Neural progenitor cell (in vitro differentiated cells): ENCODE data around the gene GRAMD1C. TPM values are rescaled to one million over a fixed set of nuclear protein-coding genes. Genes with fewer than 3 reads are reported as not detected.
A peak's percentile ranks its signal among the peaks of the same experiment; 100 is the strongest.

ENCODE experiments used
- DNase-seq: peaks from one replicate; pipeline ENCODE4 v3.0.0-alpha.2; 2016; ENCODE audit warnings: low spot score
- H2AFZ ChIP-seq: fragments of 200-600 bp; sonication (generic); replicated peaks from 2 replicates; pipeline ENCODE4 v1.6.1; 2016; ENCODE audit warnings: antibody characterized with exemption
- H3F3A ChIP-seq: fragments of 200-600 bp; sonication (generic); 2 replicates; pipeline ENCODE4 v1.6.1; 2016; ENCODE audit warnings: antibody characterized with exemption, low read depth
- H3K27ac ChIP-seq: fragments of 200-600 bp; sonication (generic); 2 replicates; pipeline ENCODE4 v1.5.1; 2016; ENCODE audit warnings: mild to moderate bottlenecking
- H3K27me3 ChIP-seq: fragments of 200-600 bp; sonication (generic); 2 replicates; pipeline ENCODE4 v1.6.1; 2016; ENCODE audit warnings: mild to moderate bottlenecking, moderate library complexity
- H3K36me3 ChIP-seq: fragments of 200-600 bp; sonication (generic); 2 replicates; pipeline ENCODE4 v1.5.1; 2016
- H3K4me1 ChIP-seq: fragments of 200-600 bp; sonication (generic); 2 replicates; pipeline ENCODE4 v1.6.1; 2016; ENCODE audit warnings: mixed run types
- H3K4me2 ChIP-seq: fragments of 200-600 bp; sonication (generic); 2 replicates; pipeline ENCODE4 v1.6.1; 2016
- H3K4me3 ChIP-seq: fragments of 200-600 bp; sonication (generic); 2 replicates; pipeline ENCODE4 v1.5.1; 2016
- H3K79me2 ChIP-seq: fragments of 200-600 bp; sonication (generic); 2 replicates; pipeline ENCODE4 v1.6.1; 2016; ENCODE audit warnings: low read depth
- H3K9ac ChIP-seq: fragments of 200-600 bp; sonication (generic); 2 replicates; pipeline ENCODE4 v1.6.1; 2016
- H3K9me3 ChIP-seq: fragments of 200-600 bp; sonication (generic); 2 replicates; pipeline ENCODE4 v1.5.1; 2016; ENCODE audit warnings: low read depth
- H4K20me1 ChIP-seq: fragments of 200-600 bp; sonication (generic); 2 replicates; pipeline ENCODE4 v1.6.1; 2016; ENCODE audit warnings: low read depth
- H3K27ac Mint-ChIP-seq: 3 replicates; pipeline ENCODE4 v1.8.0; 2021; ENCODE audit warnings: mixed read lengths
- H3K27me3 Mint-ChIP-seq: 2 replicates; pipeline ENCODE4 v1.8.0; 2022; ENCODE audit warnings: low read depth, mild to moderate bottlenecking, inconsistent platforms, moderate library complexity, mixed read lengths; ENCODE audit not compliant: insufficient read depth
- H3K36me3 Mint-ChIP-seq: 3 replicates; pipeline ENCODE4 v1.8.0; 2021; ENCODE audit warnings: mixed read lengths
- H3K4me1 Mint-ChIP-seq: 3 replicates; pipeline ENCODE4 v1.8.0; 2021; ENCODE audit warnings: mixed read lengths
- H3K4me3 Mint-ChIP-seq: 3 replicates; pipeline ENCODE4 v1.8.0; 2021; ENCODE audit warnings: mild to moderate bottlenecking, moderate library complexity, mixed read lengths
- H3K9me3 Mint-ChIP-seq: 3 replicates; pipeline ENCODE4 v1.8.0; 2020; ENCODE audit warnings: mixed read lengths
- EZH2 ChIP-seq: fragments of 200-600 bp; sonication (generic); IDR thresholded peaks from 2 replicates; pipeline ENCODE4 v1.6.1; 2017; ENCODE audit warnings: antibody characterized with exemption, mild to moderate bottlenecking, moderate library complexity
- EZH2phosphoT487 ChIP-seq: fragments of 200-600 bp; sonication (generic); IDR thresholded peaks from 2 replicates; pipeline ENCODE4 v1.6.1; 2017; ENCODE audit warnings: antibody characterized with exemption
- total RNA-seq: library from RNA; depleted of rRNA; stranded (reverse); fragments of >200 nt; gene quantifications from 2 replicates; pipeline ENCODE4 v1.2.3, GENCODE V29; 2015; ENCODE audit warnings: low replicate concordance
- TF ChIP-seq, protein P1 (sequence below): fragments of 200-600 bp; sonication (generic); IDR thresholded peaks from 2 replicates; pipeline ENCODE4 v1.5.1; 2017; ENCODE audit warnings: antibody characterized with exemption, mild to moderate bottlenecking

GRAMD1C gene
- total RNA-seq, 1 donor from 2014 or later, result 10.7 TPM

GRCh38 chr3:113834983-113835382, 3.6 kb upstream of the GRAMD1C start:
- Histone ChIP-seq H3K27me3 (no peaks in the 10 kb centered on the region), H3K27ac (no peak overlapping the region), H3K79me2 (no peaks in the 10 kb centered on the region), H2AFZ (no peak overlapping the region), H4K20me1 (no peaks in the 10 kb centered on the region), H3K4me3 (no peak overlapping the region), H3K9me3 (no peaks in the 10 kb centered on the region), H3K36me3 (no peaks in the 10 kb centered on the region), H3K9ac (no peak overlapping the region), H3K4me1 (peaks cover 9% of the 10 kb centered on the region), H3K4me2 (no peak overlapping the region), H3F3A (peaks cover 19% of the 10 kb centered on the region)
- peaks cover 11% of the 10 kb centered on the region for H3K9me3 Mint-ChIP-seq
- H3K4me3 Mint-ChIP-seq, result no peak overlapping the region
- peaks cover 2% of the 10 kb centered on the region for H3K27me3 Mint-ChIP-seq
- peaks cover 20% of the 10 kb centered on the region for H3K4me1 Mint-ChIP-seq
- no peak for DNase-seq
- no peak overlapping the region for H3K27ac Mint-ChIP-seq
- TF ChIP-seq EZH2phosphoT487 (no peak), EZH2 (no peak)
- TF ChIP-seq, protein P1, sequence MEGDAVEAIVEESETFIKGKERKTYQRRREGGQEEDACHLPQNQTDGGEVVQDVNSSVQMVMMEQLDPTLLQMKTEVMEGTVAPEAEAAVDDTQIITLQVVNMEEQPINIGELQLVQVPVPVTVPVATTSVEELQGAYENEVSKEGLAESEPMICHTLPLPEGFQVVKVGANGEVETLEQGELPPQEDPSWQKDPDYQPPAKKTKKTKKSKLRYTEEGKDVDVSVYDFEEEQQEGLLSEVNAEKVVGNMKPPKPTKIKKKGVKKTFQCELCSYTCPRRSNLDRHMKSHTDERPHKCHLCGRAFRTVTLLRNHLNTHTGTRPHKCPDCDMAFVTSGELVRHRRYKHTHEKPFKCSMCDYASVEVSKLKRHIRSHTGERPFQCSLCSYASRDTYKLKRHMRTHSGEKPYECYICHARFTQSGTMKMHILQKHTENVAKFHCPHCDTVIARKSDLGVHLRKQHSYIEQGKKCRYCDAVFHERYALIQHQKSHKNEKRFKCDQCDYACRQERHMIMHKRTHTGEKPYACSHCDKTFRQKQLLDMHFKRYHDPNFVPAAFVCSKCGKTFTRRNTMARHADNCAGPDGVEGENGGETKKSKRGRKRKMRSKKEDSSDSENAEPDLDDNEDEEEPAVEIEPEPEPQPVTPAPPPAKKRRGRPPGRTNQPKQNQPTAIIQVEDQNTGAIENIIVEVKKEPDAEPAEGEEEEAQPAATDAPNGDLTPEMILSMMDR, result no peak
- no peaks in the 10 kb centered on the region for H3K36me3 Mint-ChIP-seq

DNA sequence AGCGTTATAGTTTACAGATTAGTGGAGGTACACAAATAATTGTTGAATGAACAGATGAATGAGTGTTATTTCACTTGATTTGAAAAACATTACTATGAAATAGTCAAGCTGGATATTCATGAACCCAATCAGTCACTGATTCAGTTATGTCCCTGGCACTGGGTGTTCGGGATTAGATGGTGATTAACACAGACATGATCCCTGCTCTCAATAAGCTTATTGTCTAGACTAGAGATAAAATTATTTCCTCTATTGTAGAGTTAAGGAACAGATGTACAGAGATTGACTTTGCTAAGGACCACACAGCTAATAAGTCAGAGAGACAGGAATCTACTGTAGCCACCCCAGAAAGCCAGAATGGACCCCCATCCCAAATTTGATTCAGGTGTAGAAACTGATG, 963 bp downstream of the GRAMD1C start:
- TF ChIP-seq, protein P1, result no peak
- no peak for TF ChIP-seq EZH2phosphoT487
- no peak for TF ChIP-seq EZH2
- Histone ChIP-seq H4K20me1 (no peaks in the 10 kb centered on the region), H3F3A (peaks cover 19% of the 10 kb centered on the region), H3K4me2 (peak overlapping the region; percentile 85), H3K4me1 (peaks cover 9% of the 10 kb centered on the region), H3K9ac (no peak overlapping the region), H3K9me3 (no peaks in the 10 kb centered on the region), H3K36me3 (no peaks in the 10 kb centered on the region), H3K27ac (peak overlapping the region; percentile 89), H2AFZ (peak overlapping the region; percentile 74), H3K79me2 (no peaks in the 10 kb centered on the region), H3K27me3 (no peaks in the 10 kb centered on the region), H3K4me3 (peak overlapping the region; percentile 54)
- peaks cover 3% of the 10 kb centered on the region for H3K36me3 Mint-ChIP-seq
- peak overlapping the region; percentile 96 for H3K27ac Mint-ChIP-seq
- peak; percentile 7 for DNase-seq
- H3K9me3 Mint-ChIP-seq, result no peaks in the 10 kb centered on the region
- H3K27me3 Mint-ChIP-seq, result peaks cover 4% of the 10 kb centered on the region
- H3K4me1 Mint-ChIP-seq, result peaks cover 25% of the 10 kb centered on the region
- peak overlapping the region; percentile 86 for H3K4me3 Mint-ChIP-seq

GRCh38 chr3:113844622-113845222, 6.1 kb downstream of the GRAMD1C start:
- peaks cover 3% of the 10 kb centered on the region for H3K36me3 Mint-ChIP-seq
- Histone ChIP-seq H3K36me3 (no peaks in the 10 kb centered on the region), H3F3A (peaks cover 1% of the 10 kb centered on the region), H2AFZ (no peak overlapping the region), H3K9ac (no peak overlapping the region), H3K79me2 (no peaks in the 10 kb centered on the region), H3K4me3 (no peak overlapping the region), H3K9me3 (no peaks in the 10 kb centered on the region), H3K27me3 (no peaks in the 10 kb centered on the region), H4K20me1 (no peaks in the 10 kb centered on the region), H3K27ac (no peak overlapping the region), H3K4me1 (peaks cover 5% of the 10 kb centered on the region), H3K4me2 (no peak overlapping the region)
- no peak overlapping the region for H3K27ac Mint-ChIP-seq
- H3K4me3 Mint-ChIP-seq, result no peak overlapping the region
- DNase-seq, result peak; percentile 61
- TF ChIP-seq, protein P1, result peak; percentile 68
- TF ChIP-seq EZH2 (no peak), EZH2phosphoT487 (no peak)
- H3K4me1 Mint-ChIP-seq, result peaks cover 8% of the 10 kb centered on the region
- H3K27me3 Mint-ChIP-seq, result peaks cover 6% of the 10 kb centered on the region
- no peaks in the 10 kb centered on the region for H3K9me3 Mint-ChIP-seq
